ENCODE data around the gene RHBDF2. TPM values are rescaled to one million over a fixed set of nuclear protein-coding genes. Genes with fewer than 3 reads are reported as not detected.

Gene RHBDF2
- total RNA-seq, 3 donors from 2014 or later (not counting 1 experiment from before 2014, with no cell fraction given), result 194 to 233 (median 202) TPM

- WGBS (ENCODE audit: insufficient coverage), result 98% methylated on average over 19 of the region's 20 CpGs
- H3K27ac Mint-ChIP-seq, result no peak overlapping the region
- DNase-seq (no peak), ATAC-seq (no peak)
- H3K4me1 Mint-ChIP-seq, result peaks cover 6 to 17% of the 10 kb centered on the region in 2 donors
- Histone ChIP-seq H3K27me3 (ENCODE audit: control insufficient read depth, insufficient read depth, low read length) (no peaks in the 10 kb centered on the region), H3K36me3 (ENCODE audit: control insufficient read depth, insufficient read depth, low read length) (peaks cover 75% of the 10 kb centered on the region), H3K4me1 (ENCODE audit: control insufficient read depth, insufficient read depth, low read length) (peaks cover 23% of the 10 kb centered on the region), H3K27ac (ENCODE audit: low read length) (no peak overlapping the region), H3K9me3 (ENCODE audit: control insufficient read depth, insufficient read depth, low read length) (no peaks in the 10 kb centered on the region), H3K4me3 (ENCODE audit: low read length) (no peak overlapping the region)
- H3K9me3 Mint-ChIP-seq, result no peaks in the 10 kb centered on the region
- TF ChIP-seq CTCF (IDR thresholded peaks at IDR 0.05), result no peak
- intact Hi-C loops (cut with micrococcal nuclease), result no loop called here
- H3K27me3 Mint-ChIP-seq (ENCODE audit: low read depth in 2 of 2), result no peaks in the 10 kb centered on the region
- no peak overlapping the region for H3K4me3 Mint-ChIP-seq
- no peaks in the 10 kb centered on the region for H3K36me3 Mint-ChIP-seq
Observed at GRCh38 chr17:76476736-76477135, 24.5 kb downstream of the RHBDF2 start.

- TF ChIP-seq CTCF (IDR thresholded peaks at IDR 0.05), result no peak
- Mint-ChIP-seq H3K4me3 (no peak overlapping the region), H3K27me3 (ENCODE audit: low read depth in 2 of 2) (no peaks in the 10 kb centered on the region), H3K27ac (peak overlapping the region in 1 of 2 donors; percentile 21), H3K36me3 (no peaks in the 10 kb centered on the region), H3K9me3 (no peaks in the 10 kb centered on the region), H3K4me1 (peaks cover 0 to 20% of the 10 kb centered on the region in 2 donors)
- WGBS (ENCODE audit: insufficient coverage), result 95% methylated on average over 6 of the region's 6 CpGs
- Histone ChIP-seq H3K4me3 (ENCODE audit: low read length) (no peak overlapping the region), H3K27me3 (ENCODE audit: control insufficient read depth, insufficient read depth, low read length) (no peaks in the 10 kb centered on the region), H3K4me1 (ENCODE audit: control insufficient read depth, insufficient read depth, low read length) (peaks cover 9% of the 10 kb centered on the region), H3K36me3 (ENCODE audit: control insufficient read depth, insufficient read depth, low read length) (peaks cover 85% of the 10 kb centered on the region), H3K9me3 (ENCODE audit: control insufficient read depth, insufficient read depth, low read length) (no peaks in the 10 kb centered on the region), H3K27ac (ENCODE audit: low read length) (no peak overlapping the region)
- intact Hi-C loops (cut with micrococcal nuclease), result no loop called here
- DNase-seq (no peak), ATAC-seq (no peak)
Observed at GRCh38 chr17:76475302-76475701, 25.9 kb downstream of the RHBDF2 start.

GRCh38 chr17:76474894-76475293, 26.3 kb downstream of the RHBDF2 start:
- H3K27ac ChIP-seq (ENCODE audit: low read length), result no peak overlapping the region
- no peaks in the 10 kb centered on the region for H3K36me3 Mint-ChIP-seq

More at GRCh38 chr17:76474894-76475293, 26.3 kb downstream of the RHBDF2 start:
- no peak overlapping the region for H3K4me3 ChIP-seq (ENCODE audit: low read length)
- H3K36me3 ChIP-seq (ENCODE audit: control insufficient read depth, insufficient read depth, low read length), result peaks cover 87% of the 10 kb centered on the region
- no peaks in the 10 kb centered on the region for H3K27me3 ChIP-seq (ENCODE audit: control insufficient read depth, insufficient read depth, low read length)
- H3K4me1 ChIP-seq (ENCODE audit: control insufficient read depth, insufficient read depth, low read length), result peaks cover 7% of the 10 kb centered on the region
- H3K4me3 Mint-ChIP-seq, result no peak overlapping the region
- peak overlapping the region in 1 of 2 donors; percentile 21 for H3K27ac Mint-ChIP-seq
- no peaks in the 10 kb centered on the region for H3K9me3 ChIP-seq (ENCODE audit: control insufficient read depth, insufficient read depth, low read length)
- intact Hi-C loops (cut with micrococcal nuclease), result no loop called here
- DNase-seq (no peak), ATAC-seq (no peak)
- 97% methylated on average over 15 of the region's 15 CpGs for WGBS (ENCODE audit: insufficient coverage)
- TF ChIP-seq CTCF (IDR thresholded peaks at IDR 0.05), result no peak
- peaks cover 0 to 20% of the 10 kb centered on the region in 2 donors for H3K4me1 Mint-ChIP-seq
- H3K27me3 Mint-ChIP-seq (ENCODE audit: low read depth in 2 of 2), result no peaks in the 10 kb centered on the region
- H3K9me3 Mint-ChIP-seq, result no peaks in the 10 kb centered on the region
